HG03045 (cell line): ENCODE measurements around the gene GLIS1.
"Not testable (repeated sequence)": the region's sequence is repeated elsewhere in the genome, so short reads cannot be mapped to it uniquely, and the experiment has no call there.

Experiments
- ATAC-seq: cut with Tn5 transposase; IDR thresholded peaks from one replicate; pipeline ENCODE4 v1.9.1; 2021; ENCODE audit warnings: mild to moderate bottlenecking, moderate library complexity; ENCODE audit not compliant: unreplicated experiment

GLIS1 gene

GRCh38 chr1:53739109-53739681 is at the start of gene GLIS1:
Gene GLIS1, minus strand, starts transcription at chr1:53739164. Its CDS starts 1,100 bp downstream, at chr1:53738064.
- peak; percentile 95 for ATAC-seq

DNA sequence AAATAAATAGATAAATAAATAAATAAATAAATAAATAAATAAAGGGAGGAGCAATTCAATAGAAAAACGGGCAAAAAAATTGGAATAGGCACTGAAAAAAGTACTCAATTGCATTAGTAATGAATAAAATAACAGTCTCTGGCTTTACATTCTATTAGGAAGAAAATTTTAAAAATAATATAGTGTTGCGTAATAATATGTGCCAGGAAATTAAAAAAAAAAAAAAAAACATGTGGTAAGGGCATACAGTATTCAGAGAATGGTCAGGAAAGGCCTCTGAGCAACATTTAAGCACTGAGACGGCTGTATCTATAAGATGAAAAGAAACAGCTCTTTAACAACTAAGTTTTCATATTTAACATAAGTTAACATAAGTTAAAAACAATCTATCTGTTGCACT is 48.7 kb upstream of the GLIS1 start:
- ATAC-seq: no peak

- ATAC-seq: no peak
Measured at GRCh38 chr1:53783056-53783455, 44.1 kb upstream of the GLIS1 start.

GRCh38 chr1:53781654-53782053 is 42.7 kb upstream of the GLIS1 start:
- no peak for ATAC-seq

GRCh38 chr1:53777272-53777671 is 38.3 kb upstream of the GLIS1 start:
- ATAC-seq: no peak

DNA sequence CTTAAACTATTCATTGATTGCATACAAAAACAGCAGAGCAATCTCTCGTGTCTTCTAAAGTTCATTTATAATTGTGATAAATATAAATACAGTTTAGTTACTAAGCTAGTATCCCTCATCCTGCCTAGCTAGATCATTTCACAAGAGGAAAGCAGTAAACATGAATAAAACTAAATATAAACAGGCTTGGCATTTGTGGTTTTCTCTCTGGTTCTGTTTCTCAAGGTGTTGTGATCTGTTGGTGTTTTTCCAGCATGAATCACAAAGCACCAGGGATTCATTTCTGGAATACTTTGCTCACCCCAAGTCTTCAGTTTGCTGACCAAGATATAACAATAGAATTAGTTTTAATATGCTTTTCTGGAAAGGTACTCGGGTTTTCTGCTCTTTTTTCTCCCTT is 32.7 kb upstream of the GLIS1 start:
- no peak for ATAC-seq

GRCh38 chr1:53769780-53770179 is 30.8 kb upstream of the GLIS1 start:
- no peak for ATAC-seq

- ATAC-seq: no peak
Measured at GRCh38 chr1:53769184-53769583, 30.2 kb upstream of the GLIS1 start.

GRCh38 chr1:53766831-53767405 is 28.0 kb upstream of the GLIS1 start:
- no peak for ATAC-seq

- ATAC-seq: no peak
Measured at GRCh38 chr1:53766194-53766742, 27.3 kb upstream of the GLIS1 start.

- ATAC-seq: no peak
Measured at GRCh38 chr1:53765657-53766056, 26.7 kb upstream of the GLIS1 start.

DNA sequence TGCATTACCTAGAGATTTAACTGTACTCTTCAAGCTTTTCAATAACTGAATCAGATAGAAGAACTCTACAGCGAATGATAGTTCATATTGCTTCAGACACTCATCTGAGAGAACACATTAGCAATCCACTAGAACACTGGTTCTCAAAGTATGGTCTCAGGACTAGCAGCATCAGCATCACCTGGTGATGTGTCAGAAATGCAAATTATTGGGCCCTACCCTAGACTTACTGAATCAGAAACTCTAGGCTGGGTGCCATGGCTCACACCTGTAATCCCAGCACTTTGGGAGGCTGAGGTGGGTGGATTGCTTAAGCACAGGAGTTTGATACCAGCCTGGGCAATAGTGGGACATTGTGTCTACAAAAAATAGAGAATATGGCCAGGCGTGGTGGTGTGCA is 24.9 kb upstream of the GLIS1 start:
- ATAC-seq: no peak

GRCh38 chr1:53763461-53763860 is 24.5 kb upstream of the GLIS1 start:
- ATAC-seq: no peak

DNA sequence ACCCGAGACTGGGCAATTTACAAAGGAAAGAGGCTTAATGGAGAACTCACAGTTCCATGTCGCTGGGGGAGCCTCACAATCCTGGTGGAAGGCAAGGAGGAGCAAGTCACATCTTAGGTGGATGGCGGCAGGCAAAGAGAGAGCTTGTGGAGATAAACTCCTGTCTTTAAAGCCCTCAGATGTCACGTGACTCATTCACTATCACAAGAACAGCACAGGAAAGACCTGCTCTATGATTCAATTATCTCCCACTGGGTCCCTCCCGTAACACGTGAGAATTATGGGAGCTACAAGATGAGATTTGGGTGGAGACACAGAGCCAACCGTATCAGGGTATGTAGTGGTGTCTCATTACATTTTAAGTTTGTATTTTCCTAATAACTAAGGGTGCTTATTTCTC is 21.5 kb upstream of the GLIS1 start:
- ATAC-seq: not testable (repeated sequence)

GRCh38 chr1:53755874-53756273 is 16.9 kb upstream of the GLIS1 start:
- no peak for ATAC-seq

- no peak for ATAC-seq
Measured at GRCh38 chr1:53754484-53755312, 15.7 kb upstream of the GLIS1 start.

- ATAC-seq: no peak
Measured at GRCh38 chr1:53752281-53752680, 13.3 kb upstream of the GLIS1 start.

DNA sequence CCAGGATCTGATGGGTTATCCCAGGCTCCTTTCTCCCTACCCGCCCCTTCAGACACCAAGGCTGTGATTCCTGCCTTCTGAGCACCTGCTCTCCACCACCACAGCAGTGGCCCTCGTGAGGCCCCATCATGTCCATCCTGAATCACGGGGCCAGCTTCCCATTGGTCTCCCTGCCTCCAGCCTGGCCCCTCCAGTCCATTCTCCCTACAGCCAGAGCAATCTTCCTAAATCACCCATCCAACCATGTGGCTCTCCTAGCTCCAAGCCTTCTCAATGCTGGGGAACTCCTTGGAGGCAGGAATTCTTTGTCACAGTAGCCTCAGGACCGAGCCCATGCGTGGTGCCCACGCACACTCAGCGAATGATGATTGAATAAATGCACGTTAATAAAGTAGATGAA is 8.9 kb upstream of the GLIS1 start:
- no peak for ATAC-seq

DNA sequence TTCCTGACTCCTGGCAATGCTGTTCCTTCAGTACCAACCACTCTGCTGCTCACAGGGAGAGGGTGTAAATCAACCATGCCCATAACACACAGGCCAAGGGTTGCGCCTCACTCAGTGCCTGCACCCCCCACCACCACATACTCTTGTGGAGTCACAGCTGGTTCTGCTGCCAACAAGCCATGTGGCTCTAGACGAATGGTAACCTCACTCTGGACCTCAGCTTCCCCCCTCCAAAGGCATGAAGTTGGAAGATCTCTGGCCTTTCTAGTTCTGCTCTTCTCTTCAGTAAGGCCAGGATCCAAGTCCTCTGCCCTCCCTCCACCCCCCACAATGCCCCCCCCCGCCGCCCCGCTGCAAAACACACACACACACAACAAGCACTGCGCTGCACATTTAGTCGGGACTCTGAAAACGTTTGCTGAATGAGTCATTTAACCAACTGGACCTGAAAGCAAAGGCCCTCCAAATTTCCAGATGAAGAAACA is 1.7 kb upstream of the GLIS1 start:
- ATAC-seq: no peak

DNA sequence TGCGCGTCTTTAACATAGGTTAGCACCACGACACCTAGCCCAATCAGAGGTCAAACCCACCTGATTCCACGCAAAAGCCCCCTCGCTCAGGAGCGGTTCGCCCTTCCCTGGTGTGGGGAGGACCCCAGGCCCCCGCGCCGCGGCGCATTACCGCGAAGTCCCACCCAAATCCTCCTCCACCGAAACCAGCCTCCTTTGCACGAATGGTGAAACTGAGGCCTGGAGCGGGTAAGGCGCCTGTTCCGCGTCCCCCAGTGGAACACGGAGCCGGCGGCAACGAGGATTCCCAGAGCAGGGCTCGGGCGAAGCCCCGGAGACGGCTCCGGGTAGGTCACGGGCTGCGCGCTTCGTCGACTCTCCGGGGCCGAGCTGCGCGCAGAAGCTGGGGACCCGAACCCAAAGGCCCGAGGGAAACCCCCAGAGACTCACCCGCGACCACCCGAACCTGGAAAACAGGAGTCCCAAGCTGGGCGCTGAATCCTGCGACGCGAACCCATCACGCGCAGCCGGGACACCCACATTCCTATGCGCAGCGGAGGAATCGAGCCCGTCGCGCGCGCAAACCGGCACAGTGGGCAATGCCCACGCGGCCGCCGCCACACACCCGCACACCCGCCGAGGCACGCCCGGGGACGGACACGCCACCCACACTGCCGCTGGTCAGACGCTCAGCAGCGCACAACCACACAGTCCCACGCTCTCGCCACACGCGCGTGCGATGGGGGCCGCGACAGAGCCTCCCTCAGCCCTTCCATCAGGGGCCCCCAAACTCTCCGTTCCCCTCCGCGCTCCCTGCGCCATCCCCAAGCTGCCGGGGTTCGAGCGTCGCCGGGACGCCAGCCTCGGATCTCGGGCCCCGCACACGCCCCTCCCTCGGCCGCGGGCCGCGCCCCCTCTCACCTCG is 507 bp downstream of the GLIS1 start:
- peak; percentile 17 for ATAC-seq
